T follicular helper cell (primary cell): ENCODE measurements around the gene GPR162.
"Not testable (repeated sequence)": the region's sequence is repeated elsewhere in the genome, so short reads cannot be mapped to it uniquely, and the experiment has no call there.

Source experiments
- DNase-seq: peaks from one replicate; pipeline ENCODE4 v3.0.0-alpha.2; 2020; ENCODE audit warnings: low read depth

The GPR162 gene

GRCh38 chr12:6855322-6855721 is 33.7 kb downstream of the GPR162 start:
- no peak for DNase-seq

DNA sequence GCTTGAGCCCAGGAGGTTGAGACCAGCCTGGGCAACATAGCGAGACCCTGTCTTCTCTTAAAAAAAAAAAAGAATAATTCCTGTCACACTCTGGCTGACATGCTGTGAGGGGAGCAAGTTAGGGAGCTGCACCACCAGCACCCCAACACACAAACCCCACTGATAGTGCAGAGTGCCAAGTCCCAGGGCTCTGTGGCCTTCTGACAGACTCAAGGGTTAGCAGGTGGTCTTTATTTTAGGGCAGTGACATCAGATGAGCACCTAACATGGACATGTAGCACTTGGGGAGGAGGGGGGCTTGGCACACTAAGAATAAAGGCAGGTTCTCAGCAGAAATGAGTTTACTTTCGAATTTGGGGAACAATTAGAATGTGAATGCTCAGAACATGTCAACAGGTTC is 37.2 kb downstream of the GPR162 start:
- DNase-seq = no peak

GRCh38 chr12:6860116-6860515 is 38.5 kb downstream of the GPR162 start:
- DNase-seq = no peak

DNA sequence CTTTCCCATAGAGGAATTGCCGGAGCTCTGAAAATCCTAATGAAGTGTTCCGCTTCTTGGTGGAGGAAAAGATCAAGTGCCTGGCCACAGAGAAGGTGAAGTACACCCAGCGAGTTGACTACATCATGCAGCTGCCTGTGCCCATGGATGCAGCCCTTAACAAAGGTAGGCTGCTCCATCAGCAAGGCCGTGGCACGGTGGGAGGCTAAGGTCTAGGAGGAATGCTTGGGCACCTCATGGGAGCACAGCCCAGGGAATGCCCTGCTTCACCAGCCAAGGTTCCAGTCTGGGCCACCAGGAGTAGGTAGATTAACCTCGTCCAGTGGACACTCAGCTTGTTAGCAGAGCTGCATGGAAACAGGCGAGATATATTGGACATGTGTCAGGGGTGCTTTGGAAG is 39.3 kb downstream of the GPR162 start:
- DNase-seq = no peak

GRCh38 chr12:6861391-6861790 is 39.8 kb downstream of the GPR162 start:
- no peak for DNase-seq

GRCh38 chr12:6863033-6863432 is 41.4 kb downstream of the GPR162 start:
- no peak for DNase-seq

DNA sequence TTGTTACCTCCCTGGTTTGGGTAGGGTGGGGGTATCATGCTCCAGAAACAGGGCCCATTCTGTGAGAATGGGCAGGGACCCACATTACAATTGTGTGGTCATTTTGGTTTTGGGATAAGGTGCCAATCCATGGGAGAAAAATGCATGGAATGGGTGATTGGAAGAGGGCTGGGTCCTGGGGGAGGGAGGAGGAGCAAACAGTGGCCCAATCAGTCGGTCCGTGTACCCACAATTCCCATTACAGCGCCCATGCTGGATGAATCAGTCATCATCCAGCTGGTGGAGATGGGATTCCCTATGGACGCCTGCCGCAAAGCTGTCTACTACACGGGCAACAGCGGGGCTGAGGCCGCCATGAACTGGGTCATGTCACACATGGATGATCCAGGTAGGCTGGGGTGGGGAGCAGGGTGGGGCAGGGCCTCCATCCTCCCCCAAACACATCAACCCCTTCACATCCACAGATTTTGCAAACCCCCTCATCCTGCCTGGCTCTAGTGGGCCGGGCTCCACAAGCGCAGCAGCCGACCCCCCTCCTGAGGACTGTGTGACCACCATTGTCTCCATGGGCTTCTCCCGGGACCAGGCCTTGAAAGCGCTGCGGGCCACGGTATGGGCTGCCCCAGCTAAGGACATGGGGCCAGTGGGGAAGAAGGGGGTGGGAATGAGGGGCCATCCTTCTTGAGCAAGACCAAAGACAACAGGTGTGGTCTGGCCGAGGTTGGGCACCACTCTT is 42.1 kb downstream of the GPR162 start:
- no peak for DNase-seq

DNA sequence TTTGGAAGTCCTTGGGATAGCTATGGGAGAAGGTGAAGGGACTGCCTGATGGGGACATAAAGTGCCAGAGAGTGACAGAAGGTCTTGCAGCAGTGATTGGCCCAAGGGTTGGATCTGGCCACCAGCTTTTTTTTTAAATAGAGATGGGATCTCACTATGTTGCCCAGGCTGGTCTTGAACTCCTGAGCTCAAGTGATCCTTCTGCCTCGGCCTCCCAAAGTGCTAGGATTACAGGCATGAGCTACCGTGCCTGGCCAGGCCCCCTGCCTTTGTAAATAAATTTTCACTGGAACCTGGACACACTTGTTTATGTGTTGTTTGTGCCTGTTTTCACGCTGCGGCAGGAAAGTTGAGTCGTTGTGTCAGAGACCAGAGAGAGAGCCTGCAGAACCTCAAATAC is 43.7 kb downstream of the GPR162 start:
- not testable (repeated sequence) for DNase-seq

GRCh38 chr12:6866163-6866919 is 44.7 kb downstream of the GPR162 start:
- DNase-seq = no peak

DNA sequence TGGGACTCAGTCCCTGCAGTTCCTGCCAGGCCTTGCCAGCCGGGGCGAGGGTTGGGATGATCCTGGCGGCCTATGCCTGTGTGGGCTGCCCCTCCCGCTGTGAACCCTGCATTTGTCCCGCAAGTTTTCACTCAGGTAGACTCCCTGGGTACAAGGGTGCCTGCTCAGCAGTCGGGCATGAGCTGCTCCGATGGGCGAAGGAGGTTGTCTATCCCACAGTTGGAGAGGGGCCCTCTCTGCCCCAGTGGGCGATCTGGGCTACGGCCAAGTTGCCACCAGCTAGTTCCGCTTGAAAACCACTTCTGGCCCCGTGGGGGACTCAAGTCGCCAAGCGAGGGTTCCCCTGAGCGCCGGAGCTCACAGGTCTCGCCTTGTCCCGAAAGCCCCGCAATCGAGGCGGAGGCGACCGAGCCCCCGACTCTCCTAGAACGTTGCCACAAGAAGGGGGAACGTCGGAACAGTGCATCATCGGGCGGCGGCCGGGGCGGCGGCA is 45.3 kb downstream of the GPR162 start:
- no peak for DNase-seq

DNA sequence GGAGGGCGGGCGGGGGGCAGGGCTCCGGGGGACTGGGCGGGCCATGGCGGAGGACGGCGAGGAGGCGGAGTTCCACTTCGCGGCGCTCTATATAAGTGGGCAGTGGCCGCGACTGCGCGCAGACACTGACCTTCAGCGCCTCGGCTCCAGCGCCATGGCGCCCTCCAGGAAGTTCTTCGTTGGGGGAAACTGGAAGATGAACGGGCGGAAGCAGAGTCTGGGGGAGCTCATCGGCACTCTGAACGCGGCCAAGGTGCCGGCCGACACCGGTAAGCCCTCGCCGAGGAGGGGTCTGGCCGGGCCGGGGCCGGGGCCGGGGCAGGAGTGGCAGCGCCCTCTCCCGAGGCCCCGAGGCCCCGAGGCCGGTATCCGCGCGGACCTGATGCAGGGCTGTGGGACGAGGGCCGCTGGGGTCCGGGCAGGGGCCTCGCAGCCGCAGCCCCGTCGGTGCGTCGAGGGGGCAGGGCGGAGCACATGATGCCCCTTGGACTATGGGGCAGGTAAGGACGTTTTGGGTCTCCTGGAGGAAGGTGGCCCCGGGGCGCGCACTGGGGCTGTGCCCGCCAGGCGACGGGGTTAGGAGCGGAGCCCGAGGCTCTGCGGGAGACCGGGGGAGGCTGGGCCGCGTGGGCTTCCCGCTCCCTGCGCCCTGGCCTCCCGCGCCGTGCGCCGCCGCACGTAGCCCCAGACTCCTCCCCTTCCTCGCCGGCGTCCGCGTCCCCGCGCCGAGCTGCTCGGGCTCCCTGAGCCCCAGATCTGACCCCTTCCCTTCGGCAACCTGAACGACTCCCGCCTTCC is 46.0 kb downstream of the GPR162 start, which contains the start of gene TPI1:
Gene TPI1, plus strand, starts transcription at position 119 of the 798 bp plus-strand sequence. Its CDS starts 36 bp downstream, at position 155.
- DNase-seq = peak; percentile 63

DNA sequence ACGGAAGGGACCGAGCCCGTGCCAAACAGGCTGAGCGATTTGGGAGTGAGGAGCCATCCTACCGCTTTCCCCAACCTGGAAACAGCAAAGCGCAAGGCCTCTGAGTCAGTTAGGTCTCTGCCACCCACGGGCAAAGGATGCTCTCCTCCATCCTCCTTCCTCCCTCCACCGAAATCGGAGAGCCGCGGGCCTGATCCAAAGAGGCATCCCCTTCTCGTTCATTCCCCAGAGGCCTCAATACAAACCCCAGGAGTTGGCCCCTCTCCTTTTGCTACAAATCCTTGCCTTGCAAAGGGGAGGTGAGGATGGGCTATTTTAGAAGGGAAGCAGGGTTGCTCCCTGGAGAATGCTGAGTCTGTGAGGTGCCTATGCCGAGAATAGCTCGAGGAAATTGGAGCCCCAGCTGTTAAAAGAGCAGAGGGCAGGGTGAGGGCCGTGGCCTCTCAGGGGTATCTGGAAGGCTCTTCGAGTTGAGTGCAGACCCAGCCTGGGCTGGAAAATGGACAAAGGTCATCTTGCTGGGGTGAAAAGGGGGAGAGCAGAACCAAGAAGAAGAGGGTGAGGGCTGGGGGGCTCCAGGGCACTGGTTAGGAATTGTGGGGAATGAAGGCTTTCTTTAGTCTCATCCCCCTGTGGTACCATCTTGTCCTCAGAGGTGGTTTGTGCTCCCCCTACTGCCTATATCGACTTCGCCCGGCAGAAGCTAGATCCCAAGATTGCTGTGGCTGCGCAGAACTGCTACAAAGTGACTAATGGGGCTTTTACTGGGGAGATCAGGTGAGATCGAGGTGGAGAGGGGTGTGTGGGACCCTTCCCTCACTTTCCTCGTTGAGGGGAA is 46.8 kb downstream of the GPR162 start:
- no peak for DNase-seq

GRCh38 chr12:6869049-6870021 is 47.7 kb downstream of the GPR162 start:
- DNase-seq = peak; percentile 76

- not testable (repeated sequence) for DNase-seq
Observed at GRCh38 chr12:6870304-6870703, 48.7 kb downstream of the GPR162 start.

DNA sequence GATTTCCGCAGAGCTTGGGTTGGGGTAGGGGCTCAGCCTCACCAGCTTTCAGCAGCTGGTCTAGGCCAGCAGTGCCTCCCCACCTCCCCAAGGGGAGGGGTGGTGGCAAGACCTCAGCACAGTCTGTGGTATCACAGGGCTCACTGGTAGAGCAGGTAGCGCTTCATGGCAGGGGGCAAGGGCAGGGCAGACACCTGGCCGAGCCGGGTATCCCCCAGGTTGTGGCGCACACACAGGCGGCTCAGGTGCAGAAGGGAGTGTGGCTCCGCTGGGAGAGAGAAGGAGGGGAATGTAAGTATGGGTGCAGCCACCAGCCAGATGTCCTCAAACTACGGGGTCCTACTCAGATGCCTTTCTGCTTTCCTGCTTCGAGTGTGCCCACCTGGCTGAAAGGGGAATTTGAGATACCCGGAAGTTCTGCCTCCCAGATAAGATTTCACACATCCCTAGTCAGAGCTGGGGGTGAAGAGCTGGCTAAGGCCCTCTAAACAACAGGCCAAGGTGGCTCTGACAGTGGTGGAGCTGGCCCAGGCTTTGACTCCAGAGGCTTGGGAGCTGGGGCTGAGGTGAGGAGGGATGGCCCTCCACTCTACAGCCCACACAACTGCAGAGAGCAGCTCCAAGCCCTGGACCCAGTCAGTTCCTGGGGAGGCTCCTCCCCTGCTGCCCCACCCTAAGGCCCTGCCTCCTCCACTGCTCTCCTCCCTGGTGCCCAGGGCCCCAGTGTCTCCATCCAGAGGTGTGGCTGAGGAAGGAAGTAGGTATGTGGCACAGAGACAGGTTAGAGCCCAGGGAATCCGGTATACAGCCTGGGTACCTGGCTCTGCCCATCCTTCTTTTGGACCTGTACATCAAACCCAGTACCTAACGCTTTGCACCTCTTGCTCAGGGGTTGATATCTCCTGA is 49.7 kb downstream of the GPR162 start:
- no peak for DNase-seq

DNA sequence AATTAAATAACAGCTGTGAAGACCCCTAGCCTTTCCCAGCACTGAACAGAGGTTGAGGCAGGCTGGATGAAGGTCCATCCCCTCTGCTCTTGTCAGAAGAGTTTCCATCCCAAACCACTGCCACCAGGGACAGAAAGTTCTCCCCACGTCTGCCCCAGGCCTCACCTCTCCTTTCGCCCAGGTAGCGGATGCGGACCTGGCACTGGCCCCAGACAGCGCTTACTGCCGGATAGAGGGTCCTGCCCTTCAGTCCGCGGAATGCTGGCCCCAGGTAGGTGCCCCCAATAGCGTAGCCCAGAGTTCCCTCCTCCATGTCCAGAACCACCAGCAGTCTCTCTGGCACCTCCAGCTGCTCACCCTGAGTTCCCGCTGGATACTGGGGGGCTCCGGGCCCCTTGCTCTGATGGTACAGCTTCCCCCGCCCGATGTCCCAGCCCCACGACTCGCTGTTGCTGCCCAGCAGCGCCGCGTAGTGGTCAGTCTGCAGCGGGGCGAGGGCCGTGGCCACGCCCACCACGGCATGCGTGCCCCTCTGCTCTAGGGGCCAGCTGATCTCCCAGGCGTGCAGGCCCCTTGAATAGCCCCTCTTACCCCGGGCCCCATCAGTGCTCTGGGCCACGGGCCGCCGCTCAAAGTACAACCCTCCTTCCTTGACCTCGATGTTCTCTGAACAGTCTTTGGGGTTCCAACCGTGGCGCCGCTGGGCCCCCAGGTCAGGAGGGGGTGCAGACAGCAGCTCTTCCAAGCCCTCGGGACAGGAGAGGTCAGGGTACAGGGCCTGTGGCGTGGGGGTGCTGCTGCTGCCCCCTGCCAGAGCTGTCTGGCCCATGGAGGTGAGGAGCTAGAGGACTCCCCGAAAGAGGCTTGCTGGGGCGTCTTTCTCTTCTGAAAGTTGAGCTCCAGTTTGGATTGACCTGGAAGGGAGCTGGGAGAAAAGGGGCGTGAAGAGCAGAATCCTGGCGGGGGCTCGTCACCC is 50.7 kb downstream of the GPR162 start:
- DNase-seq = peak; percentile 72

GRCh38 chr12:6873094-6874014 is 51.7 kb downstream of the GPR162 start, which contains the start of gene SPSB2:
Gene SPSB2 (minus strand): TSS chr12:6873303. CDS start chr12:6872901, 402 bp downstream.
- peak; percentile 98 for DNase-seq
